Natural killer cell (primary cell): ENCODE results near the gene GOLGA3. TPM values are rescaled to one million over a fixed set of nuclear protein-coding genes. Genes with fewer than 3 reads are reported as not detected.

Experiments
- ATAC-seq, 3 donors: fragments of 150-1000 bp in 2 of 3; fragments of 200-7000 bp in 1 of 3; cut with Tn5 transposase; 1 replicate in 1 of 3; 2 replicates in 2 of 3; pipeline ENCODE4 v1.10.0; 2021; ENCODE audit warnings: mild to moderate bottlenecking in 2 of 3, moderate library complexity in 2 of 3
- DNase-seq, 2 donors: peaks; one replicate each; pipeline versions ENCODE4 v3.0.0 to v3.0.0-alpha.2; 2013 to 2021; ENCODE audit warnings: mixed read lengths in 1 of 2
- H3K27ac ChIP-seq: one replicate; pipeline ENCODE4 v1.5.1; 2013; ENCODE audit warnings: mild to moderate bottlenecking, low read length
- H3K27me3 ChIP-seq: one replicate; pipeline ENCODE4 v1.6.1; 2013; ENCODE audit warnings: low read length; ENCODE audit not compliant: control insufficient read depth, insufficient read depth
- H3K36me3 ChIP-seq: one replicate; pipeline ENCODE4 v1.6.1; 2013; ENCODE audit warnings: low read length; ENCODE audit not compliant: control insufficient read depth, insufficient read depth
- H3K4me1 ChIP-seq: one replicate; pipeline ENCODE4 v1.6.1; 2013; ENCODE audit warnings: low read length; ENCODE audit not compliant: control insufficient read depth, insufficient read depth
- H3K4me3 ChIP-seq: one replicate; pipeline ENCODE4 v1.5.1; 2013; ENCODE audit warnings: low read length
- H3K9me3 ChIP-seq: one replicate; pipeline ENCODE4 v1.6.1; 2013; ENCODE audit warnings: low read length; ENCODE audit not compliant: control insufficient read depth, insufficient read depth
- H3K27ac Mint-ChIP-seq, 2 donors: one replicate each; pipeline ENCODE4 v1.8.0; 2022; ENCODE audit warnings: mild to moderate bottlenecking in 2 of 2, mixed read lengths in 2 of 2, moderate library complexity in 1 of 2
- H3K27me3 Mint-ChIP-seq, 2 donors: one replicate each; pipeline ENCODE4 v1.8.0; 2022; ENCODE audit warnings: low read depth in 2 of 2, mixed read lengths in 2 of 2
- H3K36me3 Mint-ChIP-seq: one replicate; pipeline ENCODE4 v1.8.0; 2022; ENCODE audit warnings: mixed read lengths
- H3K4me1 Mint-ChIP-seq, 2 donors: one replicate each; pipeline ENCODE4 v1.8.0; 2022; ENCODE audit warnings: mixed read lengths in 2 of 2
- H3K4me3 Mint-ChIP-seq: one replicate; pipeline ENCODE4 v1.8.0; 2022; ENCODE audit warnings: mild to moderate bottlenecking, moderate library complexity, mixed read lengths
- H3K9me3 Mint-ChIP-seq, 2 donors: one replicate each; pipeline ENCODE4 v1.8.0; 2022; ENCODE audit warnings: mixed read lengths in 2 of 2
- WGBS: methylation state at CpG from one replicate; pipeline ENCODE4 v1.1.7; 2013; ENCODE audit warnings: missing lambda C conversion rate; ENCODE audit not compliant: insufficient coverage; 5-methylcytosine and 5-hydroxymethylcytosine counted together
- intact Hi-C: fragments of 100-400 bp; cut with micrococcal nuclease; formaldehyde crosslinking; loops from one replicate; pipeline ENCODE4 v1.14.2; 2022
- total RNA-seq, 4 donors: library from RNA; stranded (reverse); fragments of 120-200 nt in 1 of 4; gene quantifications; one replicate each; pipeline versions ENCODE4 v1.2.3 to v1.2.4, GENCODE V29; 2013 to 2022
- TF ChIP-seq, protein P1 (sequence below): fragments of 200-600 bp; IDR thresholded peaks from one replicate; pipeline ENCODE4 v1.8.0; 2022; ENCODE audit warnings: antibody characterized with exemption

GOLGA3 gene
- total RNA-seq, 3 donors from 2014 or later (not counting 1 experiment from before 2014, with no cell fraction given) = 39.1 to 54.3 (median 50.9) TPM

DNA sequence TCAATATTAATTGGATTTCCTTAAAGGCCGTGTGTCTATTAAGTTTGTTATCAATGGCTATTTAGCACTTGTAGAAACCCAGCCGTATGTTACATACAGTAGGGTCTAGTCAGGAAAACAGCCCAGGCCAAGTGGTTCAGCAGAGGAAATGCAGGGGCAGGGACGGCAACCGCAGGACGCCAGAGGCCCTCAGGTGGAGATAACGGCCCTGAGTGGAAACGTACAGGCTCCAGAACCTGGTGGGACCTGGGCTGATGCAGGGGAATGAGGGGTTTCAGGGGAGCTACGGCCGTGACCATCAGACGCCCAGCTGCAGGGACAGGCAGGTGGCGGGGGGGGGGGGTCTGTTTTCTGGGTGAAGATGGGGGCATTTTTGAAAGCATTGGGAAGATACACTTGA lies 63.3 kb downstream of the GOLGA3 start:
- peaks cover 47% of the 10 kb centered on the region for H3K4me1 ChIP-seq
- peaks cover 29 to 34% of the 10 kb centered on the region in 2 donors for H3K4me1 Mint-ChIP-seq
- intact Hi-C loops = loop anchor here (10.0 kb wide), 1 partner anchor 49 kb away; no protein-coding TSS in a partner anchor
- H3K27ac ChIP-seq = peak overlapping the region; percentile 6
- H3K36me3 Mint-ChIP-seq = no peaks in the 10 kb centered on the region
- no peak overlapping the region for H3K4me3 ChIP-seq
- H3K9me3 Mint-ChIP-seq = no peaks in the 10 kb centered on the region
- TF ChIP-seq, protein P1, sequence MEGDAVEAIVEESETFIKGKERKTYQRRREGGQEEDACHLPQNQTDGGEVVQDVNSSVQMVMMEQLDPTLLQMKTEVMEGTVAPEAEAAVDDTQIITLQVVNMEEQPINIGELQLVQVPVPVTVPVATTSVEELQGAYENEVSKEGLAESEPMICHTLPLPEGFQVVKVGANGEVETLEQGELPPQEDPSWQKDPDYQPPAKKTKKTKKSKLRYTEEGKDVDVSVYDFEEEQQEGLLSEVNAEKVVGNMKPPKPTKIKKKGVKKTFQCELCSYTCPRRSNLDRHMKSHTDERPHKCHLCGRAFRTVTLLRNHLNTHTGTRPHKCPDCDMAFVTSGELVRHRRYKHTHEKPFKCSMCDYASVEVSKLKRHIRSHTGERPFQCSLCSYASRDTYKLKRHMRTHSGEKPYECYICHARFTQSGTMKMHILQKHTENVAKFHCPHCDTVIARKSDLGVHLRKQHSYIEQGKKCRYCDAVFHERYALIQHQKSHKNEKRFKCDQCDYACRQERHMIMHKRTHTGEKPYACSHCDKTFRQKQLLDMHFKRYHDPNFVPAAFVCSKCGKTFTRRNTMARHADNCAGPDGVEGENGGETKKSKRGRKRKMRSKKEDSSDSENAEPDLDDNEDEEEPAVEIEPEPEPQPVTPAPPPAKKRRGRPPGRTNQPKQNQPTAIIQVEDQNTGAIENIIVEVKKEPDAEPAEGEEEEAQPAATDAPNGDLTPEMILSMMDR = no peak
- DNase-seq (no peak), ATAC-seq (no peak)
- peak overlapping the region in 1 of 2 donors; percentile 6 for H3K27ac Mint-ChIP-seq
- no peaks in the 10 kb centered on the region for H3K27me3 Mint-ChIP-seq
- H3K4me3 Mint-ChIP-seq = peak overlapping the region; percentile 35
- 27% methylated on average over 11 of the region's 11 CpGs for WGBS
- no peaks in the 10 kb centered on the region for H3K27me3 ChIP-seq
- no peaks in the 10 kb centered on the region for H3K36me3 ChIP-seq
- no peaks in the 10 kb centered on the region for H3K9me3 ChIP-seq

DNA sequence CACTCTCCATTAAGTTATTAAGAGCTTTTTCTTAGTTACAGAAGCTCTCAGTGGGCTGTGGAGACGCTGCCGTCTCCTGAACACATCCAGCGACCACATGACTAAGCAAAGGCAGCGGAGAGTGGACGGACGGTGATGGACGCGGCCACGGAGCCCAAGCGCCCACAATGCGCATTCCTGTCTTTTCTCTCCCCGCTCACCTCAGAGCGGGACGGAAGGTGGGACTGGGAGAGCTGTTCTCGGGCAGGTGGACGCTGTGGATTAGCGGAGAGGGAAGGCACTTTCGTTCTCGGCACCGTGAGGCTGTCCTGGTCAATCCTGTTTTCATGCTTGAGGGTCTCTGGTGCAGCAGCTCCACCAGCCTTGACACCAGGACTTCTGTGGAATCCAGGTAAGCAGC lies 64.4 kb downstream of the GOLGA3 start:
- Mint-ChIP-seq H3K27me3 (no peaks in the 10 kb centered on the region), H3K4me1 (peaks cover 33 to 39% of the 10 kb centered on the region in 2 donors), H3K36me3 (no peaks in the 10 kb centered on the region), H3K27ac (no peak overlapping the region), H3K9me3 (no peaks in the 10 kb centered on the region), H3K4me3 (no peak overlapping the region)
- Histone ChIP-seq H3K4me3 (no peak overlapping the region), H3K4me1 (peaks cover 46% of the 10 kb centered on the region), H3K27me3 (no peaks in the 10 kb centered on the region), H3K9me3 (no peaks in the 10 kb centered on the region), H3K27ac (no peak overlapping the region), H3K36me3 (no peaks in the 10 kb centered on the region)
- no peak for ATAC-seq
- TF ChIP-seq, protein P1 = no peak
- intact Hi-C loops = loop anchor here (10.0 kb wide), 1 partner anchor 51 kb away; no protein-coding TSS in a partner anchor
- WGBS = 97% methylated on average over 20 of the region's 20 CpGs
- DNase-seq = no peak

GRCh38 chr12:132761921-132762583 lies 66.6 kb downstream of the GOLGA3 start:
- Histone ChIP-seq H3K36me3 (no peaks in the 10 kb centered on the region), H3K4me1 (peaks cover 32% of the 10 kb centered on the region), H3K4me3 (peak overlapping the region; percentile 94), H3K9me3 (no peaks in the 10 kb centered on the region), H3K27me3 (no peaks in the 10 kb centered on the region), H3K27ac (peak overlapping the region; percentile 94)
- TF ChIP-seq, protein P1 = no peak
- Mint-ChIP-seq H3K9me3 (no peaks in the 10 kb centered on the region), H3K27me3 (no peaks in the 10 kb centered on the region), H3K4me1 (peaks cover 20 to 27% of the 10 kb centered on the region in 2 donors), H3K27ac (peak overlapping the region; percentile 31 to 60), H3K36me3 (no peaks in the 10 kb centered on the region), H3K4me3 (peak overlapping the region; percentile 74)
- intact Hi-C loops = loop anchor here (10.0 kb wide), 1 partner anchor 53 kb away; no protein-coding TSS in a partner anchor
- peak; percentile 90 to 98 (median 94) for ATAC-seq
- under 1% methylated on average over 89 of the region's 89 CpGs for WGBS
- peak; percentile 82 to 93 for DNase-seq
